ENCODE measurements around the gene ARL11. TPM values are rescaled to one million over a fixed set of nuclear protein-coding genes. Genes with fewer than 3 reads are reported as not detected.

The ARL11 gene
- total RNA-seq, 1 experiment from 2014 or later = 0.35 TPM

GRCh38 chr13:49622174-49622946 lies 5.9 kb upstream of the ARL11 start (continued):
- no peak for TF ChIP-seq ZNF425 (CRISPR knock-in tag; conservative IDR thresholded peaks at IDR 0.05)

GRCh38 chr13:49624229-49624628 lies 4.1 kb upstream of the ARL11 start:
- DNase-seq (ENCODE audit: low spot score) = no peak
- CTCF ChIA-PET = no interaction called here
- Mint-ChIP-seq H3K36me3 (no peaks in the 10 kb centered on the region), H3K27ac (no peak overlapping the region), H3K4me3 (no peak overlapping the region), H3K27me3 (ENCODE audit: low read depth) (no peaks in the 10 kb centered on the region), H3K4me1 (peaks cover 13% of the 10 kb centered on the region), H3K9me3 (no peaks in the 10 kb centered on the region)
- POLR2A ChIA-PET = interaction anchor here (0.6 kb wide), 1 partner anchor 203 kb away, joined by 3 read pairs; no protein-coding TSS in a partner anchor
- TF ChIP-seq ERG (CRISPR knock-in tag; IDR thresholded peaks at IDR 0.05) (no peak), IRF2 (CRISPR knock-in tag; IDR thresholded peaks at IDR 0.05; ENCODE audit: borderline replicate concordance, low read depth) (no peak), PREB (CRISPR knock-in tag; IDR thresholded peaks at IDR 0.05; ENCODE audit: borderline replicate concordance) (no peak), ELF4 (CRISPR knock-in tag; IDR thresholded peaks at IDR 0.05; ENCODE audit: low read depth) (no peak), ZNF219 (CRISPR knock-in tag; IDR thresholded peaks at IDR 0.05; ENCODE audit: borderline replicate concordance) (no peak), PRDM15 (CRISPR knock-in tag; IDR thresholded peaks at IDR 0.05) (no peak), ZNF512 (CRISPR knock-in tag; IDR thresholded peaks at IDR 0.05; ENCODE audit: borderline replicate concordance) (no peak), FOXP4 (CRISPR knock-in tag; IDR thresholded peaks at IDR 0.05) (no peak)
- ATAC-seq = no peak

All from WTC11 (cell line).